Measurements from ENCODE around the gene SYMPK. TPM values are rescaled to one million over a fixed set of nuclear protein-coding genes. Genes with fewer than 3 reads are reported as not detected.

SYMPK gene
- total RNA-seq, 4 donors from 2014 or later, result 32.8 to 76.3 (median 44.1) TPM

DNA sequence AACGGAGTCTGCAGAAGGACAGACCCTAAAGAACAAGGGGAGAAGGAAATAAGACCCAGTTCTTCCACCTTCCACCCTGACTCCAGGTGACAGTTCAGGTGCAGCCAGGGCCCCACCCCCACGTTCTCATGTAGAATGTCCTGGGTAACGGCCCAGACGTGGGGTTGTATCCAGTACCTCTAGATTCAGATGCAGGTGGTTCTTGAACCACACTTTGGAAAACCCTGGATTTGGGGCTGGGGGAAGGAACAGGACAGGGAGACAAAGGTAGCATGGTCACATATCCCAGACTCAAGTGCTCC lies 82.8 kb downstream of the SYMPK start:
- Histone ChIP-seq H3K9me3 (no peaks in the 10 kb centered on the region), H3K27me3 (no peaks in the 10 kb centered on the region), H3K27ac (no peak overlapping the region), H3K4me1 (peaks cover 59% of the 10 kb centered on the region), H3K4me3 (peak overlapping the region; percentile 43), H3K36me3 (peaks cover 17% of the 10 kb centered on the region)
- no peak for DNase-seq (ENCODE audit: low spot score in 2 of 2)
- no peak for TF ChIP-seq POLR2A (IDR thresholded peaks at IDR 0.05)
- no peak for TF ChIP-seq POLR2AphosphoS5 (IDR thresholded peaks at IDR 0.05)
- TF ChIP-seq EP300 (IDR thresholded peaks at IDR 0.05), result no peak
- TF ChIP-seq, protein P1, sequence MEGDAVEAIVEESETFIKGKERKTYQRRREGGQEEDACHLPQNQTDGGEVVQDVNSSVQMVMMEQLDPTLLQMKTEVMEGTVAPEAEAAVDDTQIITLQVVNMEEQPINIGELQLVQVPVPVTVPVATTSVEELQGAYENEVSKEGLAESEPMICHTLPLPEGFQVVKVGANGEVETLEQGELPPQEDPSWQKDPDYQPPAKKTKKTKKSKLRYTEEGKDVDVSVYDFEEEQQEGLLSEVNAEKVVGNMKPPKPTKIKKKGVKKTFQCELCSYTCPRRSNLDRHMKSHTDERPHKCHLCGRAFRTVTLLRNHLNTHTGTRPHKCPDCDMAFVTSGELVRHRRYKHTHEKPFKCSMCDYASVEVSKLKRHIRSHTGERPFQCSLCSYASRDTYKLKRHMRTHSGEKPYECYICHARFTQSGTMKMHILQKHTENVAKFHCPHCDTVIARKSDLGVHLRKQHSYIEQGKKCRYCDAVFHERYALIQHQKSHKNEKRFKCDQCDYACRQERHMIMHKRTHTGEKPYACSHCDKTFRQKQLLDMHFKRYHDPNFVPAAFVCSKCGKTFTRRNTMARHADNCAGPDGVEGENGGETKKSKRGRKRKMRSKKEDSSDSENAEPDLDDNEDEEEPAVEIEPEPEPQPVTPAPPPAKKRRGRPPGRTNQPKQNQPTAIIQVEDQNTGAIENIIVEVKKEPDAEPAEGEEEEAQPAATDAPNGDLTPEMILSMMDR (IDR thresholded peaks at IDR 0.05), result no peak
- 46% methylated on average over 4 of the region's 4 CpGs for WGBS

DNA sequence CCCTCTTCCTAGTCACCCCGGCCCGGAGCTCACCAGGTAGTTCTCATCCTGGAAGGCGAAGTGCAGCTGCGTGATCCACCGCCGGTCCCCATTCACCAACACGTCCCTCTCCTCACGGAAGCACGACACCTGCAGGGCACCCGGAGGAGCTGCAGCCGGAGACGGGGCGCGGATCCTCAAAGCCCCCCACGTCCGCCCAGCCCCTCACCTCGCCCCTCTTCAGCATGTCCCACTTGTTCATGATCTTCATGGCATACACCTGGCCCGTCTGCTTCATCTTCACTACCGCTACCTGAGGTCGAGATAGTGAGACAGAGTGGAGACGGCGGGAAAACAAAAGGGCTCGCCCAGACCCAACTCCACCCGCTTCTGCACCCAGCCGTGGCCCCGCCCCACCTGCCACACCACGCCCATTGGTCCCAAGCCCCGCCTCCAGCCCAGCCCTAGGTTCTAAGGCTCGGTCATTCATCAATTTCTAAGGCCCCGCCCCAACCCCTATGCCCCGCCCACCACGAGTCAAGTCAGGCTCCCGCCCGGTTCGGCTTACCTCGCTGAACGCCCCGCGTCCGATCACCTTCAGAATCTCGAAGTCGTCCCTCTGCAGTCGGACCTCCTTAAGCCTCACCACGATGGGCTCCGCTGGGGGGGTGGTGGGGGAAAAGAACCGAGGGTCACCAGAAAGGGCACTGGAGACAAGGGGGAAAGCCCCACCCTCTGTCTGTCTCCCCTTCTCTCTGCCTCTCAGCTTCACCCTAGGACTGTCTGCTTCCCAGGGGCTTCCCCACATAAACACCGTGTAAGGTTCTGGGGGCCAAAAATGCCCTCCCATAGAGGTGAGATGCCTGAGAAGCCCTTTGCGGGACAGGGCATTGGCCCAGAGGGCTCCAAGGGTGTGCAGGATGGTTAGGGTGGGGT lies 83.5 kb downstream of the SYMPK start:
- 26% methylated on average over 44 of the region's 48 CpGs for WGBS
- H3K4me1 ChIP-seq, result peaks cover 55% of the 10 kb centered on the region
- DNase-seq (ENCODE audit: low spot score in 2 of 2), result peak; percentile 94 to 95
- peaks cover 21% of the 10 kb centered on the region for H3K36me3 ChIP-seq
- H3K9me3 ChIP-seq, result no peaks in the 10 kb centered on the region
- peak overlapping the region; percentile 43 for H3K4me3 ChIP-seq
- no peaks in the 10 kb centered on the region for H3K27me3 ChIP-seq
- H3K27ac ChIP-seq, result no peak overlapping the region
- no peak for TF ChIP-seq EP300 (IDR thresholded peaks at IDR 0.05)
- TF ChIP-seq, protein P1 (IDR thresholded peaks at IDR 0.05), result peak; percentile 24 to 75

DNA sequence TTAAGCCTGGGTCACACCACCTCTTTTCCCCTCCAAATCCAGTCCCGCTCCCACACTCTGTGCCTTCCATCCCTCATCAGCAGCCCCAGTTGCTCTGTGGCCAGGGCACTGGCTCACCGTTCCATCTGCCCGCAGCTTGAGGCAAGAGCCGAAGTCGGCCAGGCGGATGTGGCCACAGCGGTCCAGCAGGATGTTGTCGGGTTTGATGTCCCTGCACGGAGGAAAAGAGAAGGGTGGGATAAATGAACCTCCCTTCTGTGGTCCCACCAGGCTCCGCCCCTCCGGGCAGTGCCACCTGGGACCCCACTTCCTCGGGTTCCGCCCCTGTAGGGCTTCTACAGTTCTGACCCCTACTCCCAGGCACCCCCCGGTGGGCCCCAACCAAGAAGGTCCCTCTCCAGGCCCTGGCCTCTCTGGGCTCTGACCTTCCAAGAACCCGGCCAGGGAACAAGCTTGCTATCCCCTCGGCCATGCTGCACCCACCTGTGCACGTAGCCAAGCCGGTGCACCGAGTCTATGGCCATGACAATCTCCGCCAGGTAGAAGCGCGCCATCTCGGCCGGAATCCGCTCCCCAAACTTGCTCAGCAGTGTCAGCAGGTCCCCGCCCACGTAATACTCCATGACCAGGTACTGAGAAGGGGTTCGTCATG lies 84.8 kb downstream of the SYMPK start:
- Histone ChIP-seq H3K27ac (no peak overlapping the region), H3K4me1 (peaks cover 43% of the 10 kb centered on the region), H3K36me3 (peaks cover 21% of the 10 kb centered on the region), H3K27me3 (no peaks in the 10 kb centered on the region), H3K9me3 (no peaks in the 10 kb centered on the region), H3K4me3 (no peak overlapping the region)
- TF ChIP-seq, protein P1 (IDR thresholded peaks at IDR 0.05), result no peak
- TF ChIP-seq POLR2A (IDR thresholded peaks at IDR 0.05) (no peak), POLR2AphosphoS5 (IDR thresholded peaks at IDR 0.05) (no peak), EP300 (IDR thresholded peaks at IDR 0.05) (no peak)
- DNase-seq (ENCODE audit: low spot score in 2 of 2), result peak in 1 of 2 donors; percentile 78
- WGBS, result 93% methylated on average over 14 of the region's 28 CpGs

DNA sequence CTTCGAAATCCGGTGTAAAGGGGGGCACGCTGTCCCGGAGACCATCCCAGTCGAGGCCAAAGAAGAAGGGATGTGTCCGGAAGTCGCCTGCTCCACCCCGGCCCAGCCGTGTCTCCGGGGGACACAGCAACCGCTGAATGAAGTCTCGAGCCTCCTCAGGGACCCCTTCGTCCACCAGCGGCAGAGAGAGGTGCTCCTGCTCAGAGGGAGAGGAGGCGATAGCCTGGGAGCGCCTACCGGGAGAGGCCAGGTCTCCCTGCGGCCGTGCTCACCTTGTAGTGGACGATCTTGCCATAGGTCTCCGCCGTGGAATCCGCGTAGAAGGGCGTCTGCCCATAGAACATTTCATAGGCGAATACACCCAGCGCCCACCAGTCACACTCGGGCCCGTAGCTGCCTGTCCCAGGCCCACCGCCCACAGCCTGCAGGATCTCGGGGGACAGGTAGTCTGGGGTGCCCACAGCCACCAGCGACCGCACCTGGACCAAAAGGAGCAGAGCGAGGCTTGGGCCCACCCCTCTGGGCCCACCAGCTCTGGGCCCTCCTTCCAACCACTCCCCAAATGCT lies 85.5 kb downstream of the SYMPK start:
- DNase-seq (ENCODE audit: low spot score in 2 of 2), result no peak
- Histone ChIP-seq H3K9me3 (no peaks in the 10 kb centered on the region), H3K27ac (no peak overlapping the region), H3K36me3 (peaks cover 21% of the 10 kb centered on the region), H3K4me3 (no peak overlapping the region), H3K4me1 (peaks cover 39% of the 10 kb centered on the region), H3K27me3 (no peaks in the 10 kb centered on the region)
- TF ChIP-seq POLR2A (IDR thresholded peaks at IDR 0.05) (no peak), POLR2AphosphoS5 (IDR thresholded peaks at IDR 0.05) (no peak), EP300 (IDR thresholded peaks at IDR 0.05) (no peak)
- TF ChIP-seq, protein P1 (IDR thresholded peaks at IDR 0.05), result no peak
- WGBS, result 93% methylated on average over 24 of the region's 34 CpGs

GRCh38 chr19:45774765-45775164 lies 88.2 kb downstream of the SYMPK start:
- Histone ChIP-seq H3K4me1 (peaks cover 24% of the 10 kb centered on the region), H3K27ac (no peak overlapping the region), H3K27me3 (no peaks in the 10 kb centered on the region), H3K36me3 (peaks cover 21% of the 10 kb centered on the region), H3K4me3 (no peak overlapping the region), H3K9me3 (no peaks in the 10 kb centered on the region)
- TF ChIP-seq POLR2AphosphoS5 (IDR thresholded peaks at IDR 0.05), result no peak
- TF ChIP-seq, protein P1 (IDR thresholded peaks at IDR 0.05), result no peak
- TF ChIP-seq POLR2A (IDR thresholded peaks at IDR 0.05), result no peak
- TF ChIP-seq EP300 (IDR thresholded peaks at IDR 0.05), result no peak
- 94% methylated on average over 9 of the region's 9 CpGs for WGBS
- DNase-seq (ENCODE audit: low spot score in 2 of 2), result no peak

Data from suprapubic skin (tissue), 4 donors.